ENCODE measurements around the gene ACVR1. TPM values are rescaled to one million over a fixed set of nuclear protein-coding genes. Genes with fewer than 3 reads are reported as not detected.
A peak's percentile ranks its signal among the peaks of the same experiment; 100 is the strongest.

Gene ACVR1
- total and polyA plus RNA-seq, 9 of the 15 experiments (the other 6 are each of a cell fraction or from before 2014, with no cell fraction given): 3.8 to 14.3 (median 6.9) TPM

DNA sequence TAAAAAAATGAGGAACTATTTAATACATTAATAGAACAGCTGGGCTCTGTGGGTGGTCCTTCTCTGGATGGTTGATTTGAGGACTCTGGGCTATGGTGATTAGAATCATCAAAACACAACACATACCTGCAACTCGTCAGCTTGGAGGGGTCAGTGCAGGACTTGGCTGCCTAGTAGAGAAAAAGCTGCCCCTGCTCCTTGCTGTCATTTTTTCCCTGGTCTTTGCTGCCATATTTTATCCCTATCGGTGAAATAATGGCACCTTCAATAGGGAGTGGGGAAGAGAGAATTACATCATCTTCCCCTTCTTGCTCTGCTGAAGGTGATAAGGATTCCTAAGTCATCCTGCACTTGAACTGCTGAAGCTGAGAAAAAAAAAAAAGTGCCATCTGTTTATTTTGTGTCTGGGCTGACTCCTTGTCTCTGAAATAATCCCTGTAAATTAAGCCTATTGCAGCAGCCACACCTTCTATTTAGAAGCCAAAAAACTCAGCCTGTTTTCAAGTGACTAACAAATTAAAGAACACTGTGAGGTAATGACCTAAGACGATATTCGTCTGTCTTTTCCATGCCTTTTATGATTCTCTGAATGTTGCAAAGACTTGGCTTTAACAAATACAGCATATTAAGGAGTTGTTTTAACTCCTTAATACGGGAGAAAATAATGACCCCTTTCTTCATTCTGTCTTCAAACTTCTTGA lies 89.3 kb downstream of the ACVR1 start (continued):
- TF ChIP-seq, protein P1, sequence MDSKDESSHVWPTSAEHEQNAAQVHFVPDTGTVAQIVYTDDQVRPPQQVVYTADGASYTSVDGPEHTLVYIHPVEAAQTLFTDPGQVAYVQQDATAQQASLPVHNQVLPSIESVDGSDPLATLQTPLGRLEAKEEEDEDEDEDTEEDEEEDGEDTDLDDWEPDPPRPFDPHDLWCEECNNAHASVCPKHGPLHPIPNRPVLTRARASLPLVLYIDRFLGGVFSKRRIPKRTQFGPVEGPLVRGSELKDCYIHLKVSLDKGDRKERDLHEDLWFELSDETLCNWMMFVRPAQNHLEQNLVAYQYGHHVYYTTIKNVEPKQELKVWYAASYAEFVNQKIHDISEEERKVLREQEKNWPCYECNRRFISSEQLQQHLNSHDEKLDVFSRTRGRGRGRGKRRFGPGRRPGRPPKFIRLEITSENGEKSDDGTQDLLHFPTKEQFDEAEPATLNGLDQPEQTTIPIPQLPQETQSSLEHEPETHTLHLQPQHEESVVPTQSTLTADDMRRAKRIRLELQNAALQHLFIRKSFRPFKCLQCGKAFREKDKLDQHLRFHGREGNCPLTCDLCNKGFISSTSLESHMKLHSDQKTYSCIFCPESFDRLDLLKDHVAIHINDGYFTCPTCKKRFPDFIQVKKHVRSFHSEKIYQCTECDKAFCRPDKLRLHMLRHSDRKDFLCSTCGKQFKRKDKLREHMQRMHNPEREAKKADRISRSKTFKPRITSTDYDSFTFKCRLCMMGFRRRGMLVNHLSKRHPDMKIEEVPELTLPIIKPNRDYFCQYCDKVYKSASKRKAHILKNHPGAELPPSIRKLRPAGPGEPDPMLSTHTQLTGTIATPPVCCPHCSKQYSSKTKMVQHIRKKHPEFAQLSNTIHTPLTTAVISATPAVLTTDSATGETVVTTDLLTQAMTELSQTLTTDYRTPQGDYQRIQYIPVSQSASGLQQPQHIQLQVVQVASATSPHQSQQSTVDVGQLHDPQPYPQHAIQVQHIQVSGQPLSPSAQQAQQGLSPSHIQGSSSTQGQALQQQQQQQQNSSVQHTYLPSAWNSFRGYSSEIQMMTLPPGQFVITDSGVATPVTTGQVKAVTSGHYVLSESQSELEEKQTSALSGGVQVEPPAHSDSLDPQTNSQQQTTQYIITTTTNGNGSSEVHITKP (IDR thresholded peaks at IDR 0.05; ENCODE audit: partially characterized antibody): peak; percentile 70
- TF ChIP-seq ZNF24 (IDR thresholded peaks at IDR 0.05) (peak; percentile 73), ESRRB (CRISPR knock-in tag; IDR thresholded peaks at IDR 0.05; ENCODE audit: borderline replicate concordance) (no peak), ETV5 (CRISPR knock-in tag; IDR thresholded peaks at IDR 0.05; ENCODE audit: low read depth) (peak; percentile 42; the same call in 1 of the 2 replicates), MYBL2 (IDR thresholded peaks at IDR 0.05; ENCODE audit: low read depth) (no peak), MYBL2 (CRISPR knock-in tag; IDR thresholded peaks at IDR 0.05; ENCODE audit: borderline replicate concordance) (no peak), POLR2H (tag; IDR thresholded peaks at IDR 0.05; ENCODE audit: low read depth) (peak; percentile 62), ZBED1 (IDR thresholded peaks at IDR 0.05) (no peak), GABPB1 (CRISPR knock-in tag; IDR thresholded peaks at IDR 0.05) (no peak), NEUROD1 (IDR thresholded peaks at IDR 0.05; ENCODE audit: borderline replicate concordance, low read depth, low read length, partially characterized antibody) (peak; percentile 86), PHB (CRISPR knock-in tag; IDR thresholded peaks at IDR 0.05) (no peak), POLR2B (IDR thresholded peaks at IDR 0.05; ENCODE audit: low read depth, partially characterized antibody) (no peak)
- TF ChIP-seq, protein P2, sequence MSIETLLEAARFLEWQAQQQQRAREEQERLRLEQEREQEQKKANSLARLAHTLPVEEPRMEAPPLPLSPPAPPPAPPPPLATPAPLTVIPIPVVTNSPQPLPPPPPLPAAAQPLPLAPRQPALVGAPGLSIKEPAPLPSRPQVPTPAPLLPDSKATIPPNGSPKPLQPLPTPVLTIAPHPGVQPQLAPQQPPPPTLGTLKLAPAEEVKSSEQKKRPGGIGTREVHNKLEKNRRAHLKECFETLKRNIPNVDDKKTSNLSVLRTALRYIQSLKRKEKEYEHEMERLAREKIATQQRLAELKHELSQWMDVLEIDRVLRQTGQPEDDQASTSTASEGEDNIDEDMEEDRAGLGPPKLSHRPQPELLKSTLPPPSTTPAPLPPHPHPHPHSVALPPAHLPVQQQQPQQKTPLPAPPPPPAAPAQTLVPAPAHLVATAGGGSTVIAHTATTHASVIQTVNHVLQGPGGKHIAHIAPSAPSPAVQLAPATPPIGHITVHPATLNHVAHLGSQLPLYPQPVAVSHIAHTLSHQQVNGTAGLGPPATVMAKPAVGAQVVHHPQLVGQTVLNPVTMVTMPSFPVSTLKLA (conservative IDR thresholded peaks at IDR 0.05): peak in 1 of 2 experiments; percentile 66; a peak in 2 of 4 replicates
- TF ChIP-seq, protein P3, sequence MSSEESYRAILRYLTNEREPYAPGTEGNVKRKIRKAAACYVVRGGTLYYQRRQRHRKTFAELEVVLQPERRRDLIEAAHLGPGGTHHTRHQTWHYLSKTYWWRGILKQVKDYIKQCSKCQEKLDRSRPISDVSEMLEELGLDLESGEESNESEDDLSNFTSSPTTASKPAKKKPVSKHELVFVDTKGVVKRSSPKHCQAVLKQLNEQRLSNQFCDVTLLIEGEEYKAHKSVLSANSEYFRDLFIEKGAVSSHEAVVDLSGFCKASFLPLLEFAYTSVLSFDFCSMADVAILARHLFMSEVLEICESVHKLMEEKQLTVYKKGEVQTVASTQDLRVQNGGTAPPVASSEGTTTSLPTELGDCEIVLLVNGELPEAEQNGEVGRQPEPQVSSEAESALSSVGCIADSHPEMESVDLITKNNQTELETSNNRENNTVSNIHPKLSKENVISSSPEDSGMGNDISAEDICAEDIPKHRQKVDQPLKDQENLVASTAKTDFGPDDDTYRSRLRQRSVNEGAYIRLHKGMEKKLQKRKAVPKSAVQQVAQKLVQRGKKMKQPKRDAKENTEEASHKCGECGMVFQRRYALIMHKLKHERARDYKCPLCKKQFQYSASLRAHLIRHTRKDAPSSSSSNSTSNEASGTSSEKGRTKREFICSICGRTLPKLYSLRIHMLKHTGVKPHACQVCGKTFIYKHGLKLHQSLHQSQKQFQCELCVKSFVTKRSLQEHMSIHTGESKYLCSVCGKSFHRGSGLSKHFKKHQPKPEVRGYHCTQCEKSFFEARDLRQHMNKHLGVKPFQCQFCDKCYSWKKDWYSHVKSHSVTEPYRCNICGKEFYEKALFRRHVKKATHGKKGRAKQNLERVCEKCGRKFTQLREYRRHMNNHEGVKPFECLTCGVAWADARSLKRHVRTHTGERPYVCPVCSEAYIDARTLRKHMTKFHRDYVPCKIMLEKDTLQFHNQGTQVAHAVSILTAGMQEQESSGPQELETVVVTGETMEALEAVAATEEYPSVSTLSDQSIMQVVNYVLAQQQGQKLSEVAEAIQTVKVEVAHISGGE (CRISPR knock-in tag; IDR thresholded peaks at IDR 0.05): peak in 1 of 3 experiments; percentile 73; a peak in 2 of 6 replicates

All from K562 (cell line).